H9 (cell line): ENCODE results near the gene USP47. TPM values are rescaled to one million over a fixed set of nuclear protein-coding genes. Genes with fewer than 3 reads are reported as not detected.

Experiments
- DNase-seq: peaks from one replicate; pipeline ENCODE4 v3.0.0-alpha.2; 2017
- H2AFZ ChIP-seq: one replicate; pipeline ENCODE4 v1.6.1; 2013; ENCODE audit warnings: mild to moderate bottlenecking, low read length, control low read depth, moderate library complexity
- H2AK5ac ChIP-seq: 2 replicates; pipeline ENCODE4 v1.6.1; 2013; ENCODE audit warnings: low read length, control low read depth, mixed read lengths; ENCODE audit not compliant: insufficient read length
- H2BK120ac ChIP-seq: one replicate; pipeline ENCODE4 v1.6.1; 2013; ENCODE audit warnings: low read depth, mild to moderate bottlenecking, low read length, control low read depth, inconsistent platforms; ENCODE audit not compliant: poor library complexity, severe bottlenecking
- H2BK12ac ChIP-seq: 2 replicates; pipeline ENCODE4 v1.6.1; 2013; ENCODE audit warnings: low read length, control low read depth, mixed read lengths, low read depth; ENCODE audit not compliant: insufficient read length
- H2BK15ac ChIP-seq: 2 replicates; pipeline ENCODE4 v1.6.1; 2013; ENCODE audit warnings: low read depth, low read length, control low read depth
- H2BK20ac ChIP-seq: one replicate; pipeline ENCODE4 v1.6.1; 2013; ENCODE audit warnings: low read depth, mild to moderate bottlenecking, low read length, control low read depth, inconsistent platforms; ENCODE audit not compliant: poor library complexity, severe bottlenecking
- H2BK5ac ChIP-seq: 2 replicates; pipeline ENCODE4 v1.6.1; 2013; ENCODE audit warnings: low read length, control low read depth, mixed read lengths; ENCODE audit not compliant: insufficient read length
- H3K14ac ChIP-seq: 2 replicates; pipeline ENCODE4 v1.6.1; 2013; ENCODE audit warnings: low read length, control low read depth; ENCODE audit not compliant: insufficient read depth
- H3K18ac ChIP-seq: 2 replicates; pipeline ENCODE4 v1.6.1; 2013; ENCODE audit warnings: low read depth, mild to moderate bottlenecking, mixed read lengths, low read length, control low read depth; ENCODE audit not compliant: insufficient read length
- H3K23ac ChIP-seq: 2 replicates; pipeline ENCODE4 v1.6.1; 2013; ENCODE audit warnings: low read length, control low read depth, mixed read lengths, low read depth; ENCODE audit not compliant: insufficient read length
- H3K23me2 ChIP-seq: 2 replicates; pipeline ENCODE4 v1.6.1; 2013; ENCODE audit warnings: low read depth, mild to moderate bottlenecking, mixed read lengths, low read length, control low read depth; ENCODE audit not compliant: insufficient read length, poor library complexity, severe bottlenecking
- H3K27ac ChIP-seq: 2 replicates; pipeline ENCODE4 v1.5.1; 2013; ENCODE audit warnings: low read length, control low read depth, mixed read lengths, low read depth; ENCODE audit not compliant: insufficient read length
- H3K27me3 ChIP-seq: 2 replicates; pipeline ENCODE4 v1.6.1; 2013; ENCODE audit warnings: low read length, control low read depth, inconsistent platforms; ENCODE audit not compliant: insufficient read depth
- H3K4ac ChIP-seq: 2 replicates; pipeline ENCODE4 v1.6.1; 2013; ENCODE audit warnings: low read depth, mild to moderate bottlenecking, control low read depth, inconsistent platforms, low read length, moderate library complexity
- H3K4me1 ChIP-seq: 2 replicates; pipeline ENCODE4 v1.6.1; 2013; ENCODE audit warnings: low read length, control low read depth, inconsistent platforms; ENCODE audit not compliant: insufficient read depth
- H3K4me2 ChIP-seq: 2 replicates; pipeline ENCODE4 v1.6.1; 2013; ENCODE audit warnings: low read length, control low read depth, mixed read lengths; ENCODE audit not compliant: insufficient read length, insufficient read depth
- H3K56ac ChIP-seq: 2 replicates; pipeline ENCODE4 v1.6.1; 2013; ENCODE audit warnings: low read depth, mild to moderate bottlenecking, mixed read lengths, low read length, control low read depth; ENCODE audit not compliant: insufficient read length
- H3K79me1 ChIP-seq: 2 replicates; pipeline ENCODE4 v1.6.1; 2013; ENCODE audit warnings: low read depth, mild to moderate bottlenecking, moderate library complexity, low read length, control low read depth, inconsistent platforms; ENCODE audit not compliant: insufficient read depth, poor library complexity, severe bottlenecking
- H3K79me2 ChIP-seq: 2 replicates; pipeline ENCODE4 v1.6.1; 2013; ENCODE audit warnings: low read length, control low read depth, inconsistent platforms; ENCODE audit not compliant: insufficient read depth
- H3K9ac ChIP-seq: 2 replicates; pipeline ENCODE4 v1.6.1; 2013; ENCODE audit warnings: low read length, control low read depth, mixed read lengths; ENCODE audit not compliant: insufficient read length; ENCODE audit errors: extremely low read depth
- H3K9me3 ChIP-seq: one replicate; pipeline ENCODE4 v1.6.1; 2013; ENCODE audit warnings: low read depth, low read length, inconsistent platforms; ENCODE audit not compliant: control insufficient read depth
- H3T11ph ChIP-seq: one replicate; pipeline ENCODE4 v1.6.1; 2013; ENCODE audit warnings: mild to moderate bottlenecking, low read length, control low read depth, inconsistent platforms
- H4K20me1 ChIP-seq: one replicate; pipeline ENCODE4 v1.6.1; 2013; ENCODE audit not compliant: control insufficient read depth, insufficient read length, insufficient read depth
- H4K5ac ChIP-seq: 2 replicates; pipeline ENCODE4 v1.6.1; 2013; ENCODE audit warnings: low read depth, mild to moderate bottlenecking, mixed read lengths, low read length, control low read depth; ENCODE audit not compliant: insufficient read length
- H4K8ac ChIP-seq: replicated peaks from 2 replicates; pipeline ENCODE4 v1.6.1; 2013; ENCODE audit warnings: low read length, control low read depth, mixed read lengths, low read depth; ENCODE audit not compliant: insufficient read length
- H4K91ac ChIP-seq: 2 replicates; pipeline ENCODE4 v1.6.1; 2013; ENCODE audit warnings: low read depth, mild to moderate bottlenecking, moderate library complexity, mixed read lengths, low read length, control low read depth; ENCODE audit not compliant: insufficient read length
- H3K27ac Mint-ChIP-seq, 3 experiments: 2 replicates in 2 of 3; 3 replicates in 1 of 3; pipeline ENCODE4 v1.8.0; 2020 to 2021; ENCODE audit warnings: mixed read lengths in 3 of 3, mild to moderate bottlenecking in 1 of 3, moderate library complexity in 1 of 3
- H3K27me3 Mint-ChIP-seq: 2 replicates; pipeline ENCODE4 v1.8.0; 2021; ENCODE audit warnings: low read depth, mild to moderate bottlenecking, moderate library complexity, mixed read lengths
- H3K36me3 Mint-ChIP-seq, 3 experiments: 2 replicates in 2 of 3; 3 replicates in 1 of 3; pipeline ENCODE4 v1.8.0; 2020 to 2021; ENCODE audit warnings: low read depth in 3 of 3, mixed read lengths in 3 of 3; ENCODE audit not compliant: insufficient read depth in 1 of 3
- H3K4me1 Mint-ChIP-seq, 2 experiments: 2 replicates each; pipeline ENCODE4 v1.8.0; 2020; ENCODE audit warnings: mixed read lengths in 2 of 2
- H3K4me3 Mint-ChIP-seq, 2 experiments: 2 replicates in 1 of 2; 3 replicates in 1 of 2; pipeline ENCODE4 v1.8.0; 2020 to 2021; ENCODE audit warnings: mild to moderate bottlenecking in 2 of 2, mixed read lengths in 2 of 2, moderate library complexity in 1 of 2
- H3K9me3 Mint-ChIP-seq, 2 experiments: 2 replicates in 1 of 2; 3 replicates in 1 of 2; pipeline ENCODE4 v1.8.0; 2020; ENCODE audit warnings: mild to moderate bottlenecking in 2 of 2, mixed read lengths in 2 of 2, moderate library complexity in 1 of 2
- WGBS: extraction: QIAGEN DNeasy Blood & Tissue Kit; methylation state at CpG from one replicate; pipeline ENCODE4 v1.1.7; 2013; ENCODE audit warnings: missing lambda C conversion rate, low lambda C conversion rate, mixed read lengths; ENCODE audit not compliant: insufficient read length; ENCODE audit errors: extremely low coverage; 5-methylcytosine and 5-hydroxymethylcytosine counted together
- total RNA-seq: library from RNA; stranded (reverse); gene quantifications from 2 replicates; pipeline ENCODE4 v1.2.1, GENCODE V29; 2021
- TF ChIP-seq, protein P1 (sequence below): fragments of 200-600 bp; sonication (generic); conservative IDR thresholded peaks from 3 replicates; pipeline ENCODE4 v1.8.0; 2021; ENCODE audit warnings: antibody characterized with exemption, mild to moderate bottlenecking

The USP47 gene
- total RNA-seq, 1 experiment from 2014 or later = 26.7 TPM

DNA sequence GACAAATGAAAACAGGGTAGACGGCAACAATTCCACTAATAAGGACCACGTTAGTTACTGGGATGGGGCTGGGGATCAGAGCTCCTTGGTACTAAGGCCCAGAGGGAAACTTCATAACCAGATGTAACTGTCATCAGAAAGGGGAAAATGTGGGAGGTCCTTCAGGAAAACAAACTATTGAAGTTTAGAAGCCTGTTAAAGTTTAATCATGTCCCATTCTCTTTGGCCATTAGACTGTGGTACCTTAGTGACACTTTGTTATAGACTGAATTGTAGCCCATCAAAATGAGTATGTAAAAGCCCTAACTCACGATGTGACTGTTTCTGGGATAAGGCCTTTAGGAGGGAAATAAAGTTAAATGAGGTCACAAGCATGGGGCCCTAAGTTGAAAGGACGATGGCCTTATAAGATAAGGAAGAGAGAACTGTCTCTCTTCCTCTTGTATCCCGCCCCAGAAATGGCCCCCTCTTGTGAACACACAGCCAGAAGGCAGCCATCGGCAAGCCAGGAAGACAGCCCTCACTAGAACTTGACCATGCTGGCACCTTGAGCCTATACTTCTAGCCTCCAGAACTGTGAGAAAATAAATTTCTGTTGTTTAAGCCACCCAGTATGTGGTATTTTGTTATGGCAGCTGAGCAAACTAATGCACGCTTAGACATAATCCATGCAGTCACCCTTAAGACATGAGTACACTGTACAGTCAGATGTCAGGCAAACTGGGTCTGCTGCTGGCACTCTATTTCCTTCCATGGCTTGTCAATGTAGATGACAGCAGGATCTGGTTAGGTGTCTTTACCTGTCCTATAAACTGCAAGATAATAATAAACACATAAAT is 26.9 kb upstream of the USP47 start:
- Histone ChIP-seq H2BK5ac (no peak overlapping the region), H3K9ac (no peak overlapping the region), H3K23ac (no peak overlapping the region), H3T11ph (no peak overlapping the region), H3K4me1 (no peaks in the 10 kb centered on the region), H3K79me2 (no peaks in the 10 kb centered on the region), H3K9me3 (no peaks in the 10 kb centered on the region), H2AFZ (no peak overlapping the region), H2BK15ac (no peak overlapping the region), H3K79me1 (no peaks in the 10 kb centered on the region), H3K14ac (no peak overlapping the region), H3K27me3 (no peaks in the 10 kb centered on the region), H4K20me1 (no peaks in the 10 kb centered on the region), H3K56ac (no peak overlapping the region), H4K91ac (no peak overlapping the region), H2BK12ac (no peak overlapping the region), H3K4ac (no peak overlapping the region), H4K5ac (no peak overlapping the region), H2AK5ac (no peak overlapping the region), H2BK20ac (no peak overlapping the region), H2BK120ac (no peak overlapping the region), H4K8ac (no peak overlapping the region), H3K23me2 (no peaks in the 10 kb centered on the region), H3K18ac (no peak overlapping the region), H3K4me2 (no peak overlapping the region), H3K27ac (no peak overlapping the region)
- WGBS = no CpG with 5 or more reads among the region's 7 CpGs
- TF ChIP-seq, protein P1, sequence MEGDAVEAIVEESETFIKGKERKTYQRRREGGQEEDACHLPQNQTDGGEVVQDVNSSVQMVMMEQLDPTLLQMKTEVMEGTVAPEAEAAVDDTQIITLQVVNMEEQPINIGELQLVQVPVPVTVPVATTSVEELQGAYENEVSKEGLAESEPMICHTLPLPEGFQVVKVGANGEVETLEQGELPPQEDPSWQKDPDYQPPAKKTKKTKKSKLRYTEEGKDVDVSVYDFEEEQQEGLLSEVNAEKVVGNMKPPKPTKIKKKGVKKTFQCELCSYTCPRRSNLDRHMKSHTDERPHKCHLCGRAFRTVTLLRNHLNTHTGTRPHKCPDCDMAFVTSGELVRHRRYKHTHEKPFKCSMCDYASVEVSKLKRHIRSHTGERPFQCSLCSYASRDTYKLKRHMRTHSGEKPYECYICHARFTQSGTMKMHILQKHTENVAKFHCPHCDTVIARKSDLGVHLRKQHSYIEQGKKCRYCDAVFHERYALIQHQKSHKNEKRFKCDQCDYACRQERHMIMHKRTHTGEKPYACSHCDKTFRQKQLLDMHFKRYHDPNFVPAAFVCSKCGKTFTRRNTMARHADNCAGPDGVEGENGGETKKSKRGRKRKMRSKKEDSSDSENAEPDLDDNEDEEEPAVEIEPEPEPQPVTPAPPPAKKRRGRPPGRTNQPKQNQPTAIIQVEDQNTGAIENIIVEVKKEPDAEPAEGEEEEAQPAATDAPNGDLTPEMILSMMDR = no peak
- Mint-ChIP-seq H3K27ac (no peak overlapping the region), H3K27me3 (no peaks in the 10 kb centered on the region; the same call in 1 of the 2 replicates), H3K9me3 (no peaks in the 10 kb centered on the region; a peak in 1 of 5 replicates), H3K4me1 (0 out of 4 replicates have a peak, but pooled peaks cover 0 to 3% of the 10 kb centered on the region in 2 experiments), H3K36me3 (no peaks in the 10 kb centered on the region), H3K4me3 (no peak overlapping the region)
- no peak for DNase-seq
